ENCODE measurements around the gene C1orf122. TPM values are rescaled to one million over a fixed set of nuclear protein-coding genes. Genes with fewer than 3 reads are reported as not detected.

Gene C1orf122
- total RNA-seq, 1 donor from 2014 or later = 51.8 TPM

DNA sequence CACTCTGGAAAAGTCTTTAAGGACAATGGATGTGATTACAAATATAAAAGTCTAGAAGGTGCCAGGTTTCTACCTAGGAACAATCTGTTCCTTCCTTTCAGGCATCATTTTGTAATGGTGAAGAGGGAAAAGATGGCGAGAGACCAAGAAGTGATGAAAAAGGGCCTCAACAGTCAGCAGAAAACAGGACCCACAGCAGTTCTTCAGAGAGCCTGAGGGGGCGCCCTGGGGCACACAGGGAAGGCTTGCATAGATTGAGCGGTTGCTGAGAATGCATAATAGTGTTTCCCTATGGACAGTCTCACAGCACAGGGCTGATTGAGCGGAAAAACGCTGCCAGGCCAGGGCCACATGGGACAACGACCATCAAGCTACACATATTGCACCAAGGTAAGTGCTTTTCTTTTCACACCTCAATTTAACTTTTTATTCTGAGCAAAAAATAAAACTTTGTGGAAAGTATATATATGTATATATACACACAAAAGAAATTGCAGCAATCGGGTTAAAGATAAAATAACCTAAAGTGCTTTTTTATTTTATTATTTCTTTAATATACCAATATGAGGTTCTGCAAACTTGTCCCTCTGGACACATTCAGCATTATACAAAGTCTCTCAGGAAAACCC is 3.6 kb downstream of the C1orf122 start:
- H3K27ac ChIP-seq = no peak overlapping the region
- H3K27me3 ChIP-seq = no peaks in the 10 kb centered on the region
- peaks cover 0 to 16% of the 10 kb centered on the region in 2 donors for H3K36me3 ChIP-seq
- no peak for TF ChIP-seq POLR2A (IDR thresholded peaks at IDR 0.05)
- TF ChIP-seq, protein P1, sequence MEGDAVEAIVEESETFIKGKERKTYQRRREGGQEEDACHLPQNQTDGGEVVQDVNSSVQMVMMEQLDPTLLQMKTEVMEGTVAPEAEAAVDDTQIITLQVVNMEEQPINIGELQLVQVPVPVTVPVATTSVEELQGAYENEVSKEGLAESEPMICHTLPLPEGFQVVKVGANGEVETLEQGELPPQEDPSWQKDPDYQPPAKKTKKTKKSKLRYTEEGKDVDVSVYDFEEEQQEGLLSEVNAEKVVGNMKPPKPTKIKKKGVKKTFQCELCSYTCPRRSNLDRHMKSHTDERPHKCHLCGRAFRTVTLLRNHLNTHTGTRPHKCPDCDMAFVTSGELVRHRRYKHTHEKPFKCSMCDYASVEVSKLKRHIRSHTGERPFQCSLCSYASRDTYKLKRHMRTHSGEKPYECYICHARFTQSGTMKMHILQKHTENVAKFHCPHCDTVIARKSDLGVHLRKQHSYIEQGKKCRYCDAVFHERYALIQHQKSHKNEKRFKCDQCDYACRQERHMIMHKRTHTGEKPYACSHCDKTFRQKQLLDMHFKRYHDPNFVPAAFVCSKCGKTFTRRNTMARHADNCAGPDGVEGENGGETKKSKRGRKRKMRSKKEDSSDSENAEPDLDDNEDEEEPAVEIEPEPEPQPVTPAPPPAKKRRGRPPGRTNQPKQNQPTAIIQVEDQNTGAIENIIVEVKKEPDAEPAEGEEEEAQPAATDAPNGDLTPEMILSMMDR (IDR thresholded peaks at IDR 0.05) = peak in 2 of 3 experiments; percentile 10 to 39
- TF ChIP-seq POLR2AphosphoS5 (IDR thresholded peaks at IDR 0.05; ENCODE audit: insufficient read depth in 1 of 2, low read depth in 1 of 2) = no peak
- no peak for DNase-seq (ENCODE audit: extremely low spot score in 2 of 2)
- intact Hi-C loops (cut with DNase I) = no loop called here
- peaks cover 31% of the 10 kb centered on the region for H3K4me1 ChIP-seq
- H3K9me3 ChIP-seq = no peaks in the 10 kb centered on the region
- H3K4me3 ChIP-seq = no peak overlapping the region

- Histone ChIP-seq H3K4me1 (peaks cover 24% of the 10 kb centered on the region), H3K27ac (no peak overlapping the region), H3K36me3 (peaks cover 0 to 22% of the 10 kb centered on the region in 2 donors), H3K27me3 (no peaks in the 10 kb centered on the region), H3K4me3 (no peak overlapping the region), H3K9me3 (no peaks in the 10 kb centered on the region)
- no peak for DNase-seq (ENCODE audit: extremely low spot score in 2 of 2)
- TF ChIP-seq, protein P1 (IDR thresholded peaks at IDR 0.05) = no peak
- intact Hi-C loops (cut with DNase I) = no loop called here
Observed at GRCh38 chr1:37813529-37814145, 6.0 kb downstream of the C1orf122 start.

- intact Hi-C loops (cut with DNase I) = no loop called here
- H3K4me1 ChIP-seq = peaks cover 18% of the 10 kb centered on the region
Observed at GRCh38 chr1:37814252-37814651, 6.7 kb downstream of the C1orf122 start.

GRCh38 chr1:37817481-37817880 is 9.9 kb downstream of the C1orf122 start:
- peaks cover 0 to 49% of the 10 kb centered on the region in 2 donors for H3K36me3 ChIP-seq
- DNase-seq (ENCODE audit: extremely low spot score in 2 of 2) = no peak
- TF ChIP-seq POLR2AphosphoS5 (IDR thresholded peaks at IDR 0.05; ENCODE audit: insufficient read depth in 1 of 2, low read depth in 1 of 2) = no peak
- H3K4me3 ChIP-seq = no peak overlapping the region
- no peaks in the 10 kb centered on the region for H3K27me3 ChIP-seq
- intact Hi-C loops (cut with DNase I) = no loop called here
- no peak overlapping the region for H3K27ac ChIP-seq
- H3K9me3 ChIP-seq = no peaks in the 10 kb centered on the region
- peaks cover 8% of the 10 kb centered on the region for H3K4me1 ChIP-seq

More at GRCh38 chr1:37814252-37814651, 6.7 kb downstream of the C1orf122 start:
- H3K9me3 ChIP-seq = no peaks in the 10 kb centered on the region
- H3K4me3 ChIP-seq = no peak overlapping the region
- no peak for DNase-seq (ENCODE audit: extremely low spot score in 2 of 2)
- H3K27ac ChIP-seq = no peak overlapping the region
- peaks cover 0 to 22% of the 10 kb centered on the region in 2 donors for H3K36me3 ChIP-seq
- no peaks in the 10 kb centered on the region for H3K27me3 ChIP-seq
- TF ChIP-seq POLR2AphosphoS5 (IDR thresholded peaks at IDR 0.05; ENCODE audit: insufficient read depth in 1 of 2, low read depth in 1 of 2) (no peak), POLR2A (IDR thresholded peaks at IDR 0.05) (no peak)
- TF ChIP-seq, protein P1 (IDR thresholded peaks at IDR 0.05) = no peak

DNA sequence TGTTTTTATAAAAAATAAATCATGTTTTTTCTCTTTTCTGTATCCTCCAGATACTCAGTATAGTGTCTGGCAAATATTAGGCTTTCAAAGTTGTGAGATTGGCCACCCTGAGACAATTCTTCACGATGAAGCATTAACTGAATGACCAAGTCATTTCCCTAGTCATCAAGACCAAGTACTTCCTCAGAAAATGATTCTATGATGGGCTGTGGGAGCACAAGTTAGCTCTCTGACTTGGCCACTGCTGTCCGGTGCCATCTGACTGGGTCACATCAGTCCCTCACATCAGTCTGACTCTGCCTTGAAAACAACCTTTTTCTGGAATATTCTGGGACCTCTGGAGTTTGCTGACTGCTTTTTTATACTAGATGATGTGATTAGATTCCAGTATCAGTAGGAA is 13.9 kb downstream of the C1orf122 start:
- Histone ChIP-seq H3K27me3 (no peaks in the 10 kb centered on the region), H3K27ac (no peak overlapping the region), H3K4me1 (peaks cover 8% of the 10 kb centered on the region), H3K4me3 (no peak overlapping the region), H3K36me3 (peaks cover 0 to 52% of the 10 kb centered on the region in 2 donors), H3K9me3 (no peaks in the 10 kb centered on the region)
- TF ChIP-seq, protein P1 (IDR thresholded peaks at IDR 0.05) = no peak
- no peak for TF ChIP-seq POLR2AphosphoS5 (IDR thresholded peaks at IDR 0.05; ENCODE audit: insufficient read depth in 1 of 2, low read depth in 1 of 2)
- TF ChIP-seq POLR2A (IDR thresholded peaks at IDR 0.05) = no peak
- DNase-seq (ENCODE audit: extremely low spot score in 2 of 2) = no peak
- intact Hi-C loops (cut with DNase I) = no loop called here
